BJ (cell line): ENCODE measurements around the gene TMEM91. TPM values are rescaled to one million over a fixed set of nuclear protein-coding genes. Genes with fewer than 3 reads are reported as not detected.

Source experiments
- CTCF ChIA-PET: fragments of 350-600 bp; formaldehyde crosslinking; extraction: SDS; loops from one replicate; lab custom pipeline; 2021; ENCODE audit warnings: antibody characterized with exemption, inconsistent platforms; lab: Yijun Ruan, JAX
- POLR2A ChIA-PET: fragments of 300-600 bp; sonication (Branson Sonifier 250); formaldehyde crosslinking; extraction: SDS; loops from one replicate; lab custom pipeline; 2021; ENCODE audit warnings: antibody characterized with exemption; lab: Charles Lee
- DNase-seq: peaks from one replicate; pipeline ENCODE4 v3.0.0-alpha.2; 2011; ENCODE audit warnings: low read depth
- H3K27me3 ChIP-seq: 2 replicates; pipeline ENCODE4 v1.6.0; 2011; ENCODE audit warnings: low read length; ENCODE audit not compliant: control insufficient read depth, insufficient read depth
- H3K36me3 ChIP-seq: 2 replicates; pipeline ENCODE4 v1.5.1; 2011; ENCODE audit warnings: low read length; ENCODE audit not compliant: control insufficient read depth, insufficient read depth
- H3K4me3 ChIP-seq: 2 replicates; pipeline ENCODE4 v1.5.1; 2011; ENCODE audit warnings: low read depth, mild to moderate bottlenecking, control low read depth, low read length
- polyA plus RNA-seq: library from polyadenylated mRNA; depleted of rRNA; stranded (reverse); fragments of >200 nt; gene quantifications from 2 replicates; pipeline ENCODE4 v1.2.3, GENCODE V29; 2011
- TF ChIP-seq, protein P1 (sequence below): IDR thresholded peaks from 2 replicates; pipeline ENCODE4 v1.5.1; 2011; ENCODE audit warnings: low read depth, mild to moderate bottlenecking, control low read depth, inconsistent platforms, low read length, moderate library complexity; ENCODE audit not compliant: insufficient read depth

The TMEM91 gene
- polyA plus RNA-seq, 1 experiment: 5.1 TPM

DNA sequence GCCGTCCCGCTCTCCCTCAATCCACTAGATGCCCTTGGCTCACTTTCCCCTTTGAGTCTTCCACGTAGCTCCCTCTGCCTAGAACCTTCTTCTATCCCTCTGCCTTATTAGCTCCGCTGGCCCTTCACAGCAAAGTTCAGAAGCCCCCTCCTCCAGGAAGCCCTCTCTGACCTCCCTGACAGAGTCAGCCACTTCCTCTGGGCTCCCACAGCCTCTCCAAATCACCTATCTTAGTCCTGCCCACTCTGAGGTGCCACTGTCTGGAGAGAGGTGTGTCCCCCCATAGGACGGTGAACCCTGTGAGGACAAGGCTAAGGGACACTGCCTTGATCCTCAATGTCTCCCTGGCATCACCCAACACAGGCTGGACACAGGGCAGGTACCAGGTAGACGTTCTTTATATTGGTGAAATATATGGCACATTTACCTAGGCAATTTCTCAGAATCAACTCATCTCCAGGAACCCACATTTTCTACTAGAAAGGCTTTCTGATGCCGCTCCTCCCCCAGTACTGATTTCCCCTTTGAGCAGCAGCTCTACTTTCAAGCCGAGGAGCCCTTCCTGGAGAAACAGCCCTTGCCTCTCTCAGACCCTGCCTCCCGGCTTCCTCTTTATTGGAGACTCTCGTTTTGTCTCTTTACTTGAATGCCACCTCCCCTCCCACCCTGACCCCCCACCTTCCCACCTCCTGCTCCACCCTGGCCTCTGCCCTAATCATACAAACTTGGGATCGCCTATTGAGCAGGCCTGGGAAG lies 19.2 kb upstream of the TMEM91 start:
- ChIA-PET POLR2A (no interaction called here), CTCF (interaction anchor here (1.4 to 6.4 kb wide), 3 partner anchors 24 to 153 kb away, joined by 4 to 69 read pairs (median 7); no protein-coding TSS in a partner anchor)
- DNase-seq: no peak
- Histone ChIP-seq H3K36me3 (no peaks in the 10 kb centered on the region), H3K27me3 (no peaks in the 10 kb centered on the region), H3K4me3 (no peak overlapping the region)
- TF ChIP-seq, protein P1, sequence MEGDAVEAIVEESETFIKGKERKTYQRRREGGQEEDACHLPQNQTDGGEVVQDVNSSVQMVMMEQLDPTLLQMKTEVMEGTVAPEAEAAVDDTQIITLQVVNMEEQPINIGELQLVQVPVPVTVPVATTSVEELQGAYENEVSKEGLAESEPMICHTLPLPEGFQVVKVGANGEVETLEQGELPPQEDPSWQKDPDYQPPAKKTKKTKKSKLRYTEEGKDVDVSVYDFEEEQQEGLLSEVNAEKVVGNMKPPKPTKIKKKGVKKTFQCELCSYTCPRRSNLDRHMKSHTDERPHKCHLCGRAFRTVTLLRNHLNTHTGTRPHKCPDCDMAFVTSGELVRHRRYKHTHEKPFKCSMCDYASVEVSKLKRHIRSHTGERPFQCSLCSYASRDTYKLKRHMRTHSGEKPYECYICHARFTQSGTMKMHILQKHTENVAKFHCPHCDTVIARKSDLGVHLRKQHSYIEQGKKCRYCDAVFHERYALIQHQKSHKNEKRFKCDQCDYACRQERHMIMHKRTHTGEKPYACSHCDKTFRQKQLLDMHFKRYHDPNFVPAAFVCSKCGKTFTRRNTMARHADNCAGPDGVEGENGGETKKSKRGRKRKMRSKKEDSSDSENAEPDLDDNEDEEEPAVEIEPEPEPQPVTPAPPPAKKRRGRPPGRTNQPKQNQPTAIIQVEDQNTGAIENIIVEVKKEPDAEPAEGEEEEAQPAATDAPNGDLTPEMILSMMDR: no peak

DNA sequence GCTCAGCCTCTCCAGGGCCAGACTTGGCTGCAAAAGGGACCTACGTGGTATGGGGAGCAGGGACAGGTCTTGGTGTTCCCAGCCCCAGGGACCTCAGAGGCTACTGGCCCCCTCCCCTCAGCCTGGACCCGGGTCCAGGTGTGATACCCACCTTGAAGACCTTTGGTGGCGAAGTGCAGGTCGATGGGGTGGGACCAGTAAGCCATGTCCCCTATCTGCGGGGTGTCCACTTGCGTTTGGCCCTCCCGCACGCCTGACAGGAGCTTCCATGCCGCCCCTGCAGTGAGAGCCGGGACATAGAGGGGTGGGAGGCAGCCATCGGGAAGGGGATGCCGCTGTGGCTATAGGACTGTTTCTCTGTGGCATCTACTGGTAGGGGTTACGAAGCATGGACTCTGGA lies 18.6 kb upstream of the TMEM91 start:
- ChIA-PET CTCF (interaction anchor here (1.4 kb wide), 1 partner anchor 24 kb away, joined by 4 read pairs; no protein-coding TSS in a partner anchor), POLR2A (no interaction called here)
- no peak for DNase-seq
- H3K27me3 ChIP-seq: no peaks in the 10 kb centered on the region
- no peak overlapping the region for H3K4me3 ChIP-seq
- TF ChIP-seq, protein P1: no peak
- no peaks in the 10 kb centered on the region for H3K36me3 ChIP-seq

DNA sequence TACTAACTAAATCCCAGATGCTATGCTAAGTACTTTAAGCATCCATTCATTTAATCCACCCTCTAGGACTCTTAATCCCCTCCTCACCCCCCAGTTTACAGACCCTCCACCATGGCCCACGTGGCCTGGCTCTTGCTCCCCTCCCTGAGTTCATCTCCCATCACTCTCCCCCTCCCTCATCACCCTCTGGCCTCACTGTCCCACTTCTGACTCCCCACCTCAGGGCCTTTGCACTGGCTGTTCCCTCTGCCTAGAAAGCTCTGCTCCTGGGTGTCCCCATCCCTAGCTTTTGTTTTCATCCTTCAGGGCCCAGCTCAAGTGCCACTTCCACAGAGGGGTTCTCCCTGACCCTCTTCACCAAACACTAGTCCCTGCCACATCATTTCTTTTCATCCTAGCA lies 16.6 kb upstream of the TMEM91 start:
- Histone ChIP-seq H3K4me3 (no peak overlapping the region), H3K27me3 (no peaks in the 10 kb centered on the region), H3K36me3 (no peaks in the 10 kb centered on the region)
- TF ChIP-seq, protein P1: no peak
- DNase-seq: no peak
- ChIA-PET CTCF (no interaction called here), POLR2A (no interaction called here)

DNA sequence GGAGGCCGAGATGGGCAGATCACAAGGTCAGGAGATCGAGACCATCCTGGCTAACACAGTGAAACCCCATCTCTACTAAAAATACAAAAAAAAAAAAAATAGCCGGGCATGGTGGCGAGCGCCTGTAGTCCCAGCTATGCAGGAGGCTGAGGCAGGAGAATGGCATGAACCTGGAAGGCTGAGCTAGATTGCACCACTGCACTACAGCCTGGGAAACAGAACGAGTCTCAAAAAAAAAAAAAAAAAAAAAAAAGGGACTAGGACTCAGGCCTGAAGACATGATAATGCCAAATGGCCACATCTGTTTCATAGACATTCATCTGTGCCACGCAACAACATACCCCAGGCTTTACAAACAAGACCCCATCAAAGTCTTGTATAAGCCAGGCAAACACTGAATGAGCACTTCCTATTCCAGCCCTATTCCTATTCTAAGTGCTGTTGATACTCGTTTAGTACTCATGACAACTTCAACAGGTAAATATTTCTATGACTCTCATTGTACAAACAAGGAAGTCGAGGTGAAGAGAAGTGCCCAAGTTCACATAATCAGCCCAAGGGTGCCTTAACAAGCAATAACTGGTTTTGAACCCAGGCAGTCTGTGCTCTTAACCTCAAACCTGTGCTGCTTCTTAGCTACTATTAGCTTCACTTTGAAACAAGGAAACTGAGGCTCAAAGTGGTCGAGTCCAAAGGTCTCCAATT lies 14.0 kb upstream of the TMEM91 start:
- H3K4me3 ChIP-seq: no peak overlapping the region
- TF ChIP-seq, protein P1: no peak
- DNase-seq: no peak
- H3K27me3 ChIP-seq: no peaks in the 10 kb centered on the region
- ChIA-PET CTCF (interaction anchor here (1.0 to 2.7 kb wide), 3 partner anchors 8 to 16 kb away, joined by 3 to 14 read pairs (median 3); partner anchors contain the start of gene TGFB1), POLR2A (no interaction called here)
- no peaks in the 10 kb centered on the region for H3K36me3 ChIP-seq

DNA sequence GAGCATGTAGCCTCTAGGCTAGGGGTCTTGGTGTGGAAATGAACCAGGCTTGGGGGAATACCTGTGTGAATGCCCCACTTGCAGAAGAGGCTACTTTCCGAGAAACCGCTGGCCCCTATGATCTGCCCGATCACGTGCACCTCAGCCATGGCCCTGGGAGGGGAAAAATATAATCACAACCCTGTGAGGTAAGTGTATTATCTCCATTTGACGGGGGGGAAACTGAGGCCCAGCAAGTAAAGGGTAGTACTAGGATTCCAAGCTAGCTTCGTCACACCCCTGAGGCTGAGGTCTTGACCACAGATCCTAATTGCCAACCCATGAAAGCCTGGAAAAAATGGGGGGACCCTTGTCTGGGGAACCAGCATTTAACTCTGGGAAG lies 13.0 kb upstream of the TMEM91 start:
- Histone ChIP-seq H3K27me3 (no peaks in the 10 kb centered on the region), H3K4me3 (peak overlapping the region; percentile 60), H3K36me3 (no peaks in the 10 kb centered on the region)
- CTCF ChIA-PET: interaction anchor here (0.5 to 2.7 kb wide), 7 partner anchors 9 to 544 kb away, joined by 3 to 14 read pairs (median 3); partner anchors contain the start of gene TGFB1
- TF ChIP-seq, protein P1: no peak
- POLR2A ChIA-PET: interaction anchor here (1.0 to 1.2 kb wide), 3 partner anchors 10 to 17 kb away, joined by 4 to 8 read pairs (median 5); no protein-coding TSS in a partner anchor
- no peak for DNase-seq
